GM18867 (cell line): ENCODE results near the gene DDAH1.

Source experiments
- ATAC-seq: cut with Tn5 transposase; IDR thresholded peaks from one replicate; pipeline ENCODE4 v1.9.1; 2021; ENCODE audit warnings: mild to moderate bottlenecking, moderate library complexity; ENCODE audit not compliant: unreplicated experiment

Gene DDAH1

DNA sequence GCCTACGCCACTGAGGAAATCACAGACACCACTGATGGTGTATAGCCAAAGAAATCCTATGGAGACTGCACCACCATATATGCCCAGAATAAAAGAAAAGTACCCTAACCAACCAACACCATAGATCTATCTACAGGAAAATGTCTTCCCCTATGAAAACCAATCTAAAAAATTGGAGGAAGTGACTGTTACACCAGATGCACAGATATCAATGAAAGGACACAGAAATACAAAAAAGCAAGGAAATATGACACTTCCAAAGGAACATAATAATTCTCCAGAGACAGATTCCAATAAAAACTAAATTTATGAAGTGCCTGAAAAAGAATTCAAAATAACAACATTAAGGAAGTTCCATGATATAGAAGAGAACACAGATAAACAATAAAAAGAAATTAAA is 131.8 kb downstream of the DDAH1 start:
- ATAC-seq, result no peak

DNA sequence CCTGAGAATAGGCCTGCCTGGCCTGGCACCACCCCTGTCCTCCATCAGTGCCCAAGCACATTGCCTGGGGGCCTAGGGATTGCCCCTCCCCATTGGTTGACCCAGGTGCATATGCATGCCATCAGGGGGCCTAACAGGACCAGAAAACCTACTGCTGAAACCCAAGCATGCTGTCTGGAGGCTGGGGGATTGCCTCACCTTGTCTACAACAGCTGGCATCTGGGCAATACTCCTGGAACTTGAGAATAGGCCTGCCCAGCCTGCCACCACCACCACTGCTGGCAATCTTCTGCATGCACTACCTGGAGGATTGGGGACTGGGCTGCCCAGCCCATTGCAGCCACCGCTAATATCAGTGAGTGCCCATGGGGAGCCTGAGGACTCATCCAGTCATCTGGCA is 132.4 kb downstream of the DDAH1 start:
- no peak for ATAC-seq

DNA sequence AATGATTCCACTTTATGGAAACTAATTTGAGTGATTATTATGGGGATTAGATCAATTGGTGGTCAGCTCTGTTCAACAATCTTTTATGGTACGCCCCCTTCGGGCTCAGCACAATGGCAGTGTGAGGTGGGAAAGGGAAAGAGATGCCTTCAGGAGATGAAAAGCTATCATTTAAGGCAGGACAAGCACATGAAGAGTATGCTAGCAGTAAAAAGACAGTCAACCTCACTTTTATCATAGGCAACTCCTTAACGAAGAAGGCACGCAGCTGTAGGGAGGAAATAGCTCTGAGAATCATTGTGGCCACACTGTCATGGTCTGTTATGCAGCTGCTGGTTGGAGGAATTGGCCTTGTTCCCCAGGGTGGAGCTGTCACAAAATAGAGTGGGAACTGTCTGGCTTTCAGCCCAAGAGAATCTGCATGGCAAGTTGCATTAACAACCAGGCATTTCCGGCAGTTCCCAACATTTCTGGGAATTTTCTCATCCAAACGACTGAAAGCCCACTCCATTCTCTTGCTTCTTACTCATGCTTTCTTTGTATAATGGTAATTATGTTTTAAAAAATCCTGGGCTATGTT is 134.2 kb downstream of the DDAH1 start:
- ATAC-seq, result no peak

DNA sequence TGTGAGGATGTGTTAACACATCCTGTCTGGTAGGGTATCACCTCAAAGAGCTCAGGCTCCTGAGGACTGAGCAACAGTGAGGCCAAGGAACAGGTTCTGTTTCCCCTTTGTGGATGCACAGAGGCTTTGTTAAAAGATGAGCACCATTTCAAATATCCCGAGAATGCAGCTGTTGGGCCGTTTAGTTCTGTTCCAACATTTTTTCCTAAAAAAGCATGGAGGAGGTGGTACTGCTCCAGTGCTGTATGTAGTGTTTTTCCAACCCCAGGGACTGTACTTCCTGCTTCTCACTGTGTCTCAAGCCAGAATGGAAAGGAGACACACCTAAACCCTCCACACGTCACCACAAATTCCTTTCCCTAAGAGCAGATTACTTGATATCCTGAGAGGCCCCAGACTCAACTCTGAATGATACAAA is 134.7 kb downstream of the DDAH1 start:
- ATAC-seq, result no peak

DNA sequence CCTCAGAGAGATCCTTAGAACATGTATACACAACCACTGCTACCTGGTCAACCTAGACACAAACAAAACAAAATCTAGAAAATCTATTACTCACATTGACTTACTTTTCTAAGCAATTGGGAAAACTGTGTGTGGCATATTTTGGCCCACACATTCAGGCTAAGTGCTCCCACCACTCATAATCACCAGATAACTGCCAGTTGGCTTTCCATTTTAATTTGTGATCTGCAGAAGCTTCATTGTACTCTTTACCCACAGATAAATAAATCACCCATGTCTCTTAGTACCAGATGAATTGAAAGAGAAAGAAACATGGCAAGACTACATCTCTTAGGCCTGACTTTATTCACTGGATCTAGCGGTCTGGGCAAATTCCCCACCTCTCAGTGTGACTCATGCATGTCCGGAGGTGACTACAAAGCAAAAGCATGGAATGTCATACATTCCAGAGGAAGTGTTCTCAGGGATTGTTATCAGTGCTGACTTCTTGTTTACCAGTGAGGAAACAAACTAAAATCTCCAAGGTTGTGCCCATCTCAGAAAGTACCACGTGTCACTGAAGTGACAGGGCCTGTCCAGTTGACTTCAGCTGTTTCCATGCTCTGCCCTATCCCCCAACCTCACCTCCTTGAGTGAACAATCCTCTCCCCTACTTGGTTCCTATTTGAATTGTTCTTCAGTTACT is 136.1 kb downstream of the DDAH1 start:
- ATAC-seq, result no peak

DNA sequence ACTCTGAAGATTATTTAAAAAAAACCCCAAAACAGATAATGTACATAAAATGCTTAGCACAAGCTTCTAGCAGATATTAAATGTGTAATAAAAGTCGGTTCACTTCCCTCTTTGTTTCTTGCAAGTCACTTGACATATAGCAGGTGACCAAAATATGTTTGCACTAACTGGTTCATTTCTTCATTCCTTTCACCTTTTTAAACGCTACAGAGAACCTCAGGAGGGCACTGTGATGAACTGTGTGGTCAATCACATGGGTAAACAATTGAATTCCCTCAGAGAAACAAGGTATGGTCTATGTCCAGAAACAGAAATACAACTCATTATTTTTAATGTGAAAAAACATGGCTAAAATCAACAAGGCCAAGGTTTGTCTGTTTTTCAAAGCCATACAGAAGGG is 137.2 kb downstream of the DDAH1 start:
- no peak for ATAC-seq

DNA sequence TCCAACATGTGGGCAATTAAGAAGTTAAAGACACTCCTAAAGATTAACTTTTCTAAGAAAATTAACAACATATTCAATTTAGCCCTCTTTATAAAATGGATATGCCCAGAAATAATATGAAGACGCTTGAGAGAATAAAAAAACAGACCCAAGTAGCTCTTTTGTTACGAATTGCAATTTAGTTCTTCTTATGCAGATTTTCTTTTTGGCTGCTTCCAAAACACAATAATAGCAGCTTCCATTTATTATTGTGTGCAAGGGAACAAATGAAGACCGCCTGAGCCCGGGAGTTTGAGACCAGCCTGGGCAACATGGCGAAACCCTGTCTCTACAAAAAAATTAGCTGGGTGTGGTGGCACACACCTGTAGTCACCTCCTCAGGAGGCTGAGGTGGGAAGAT is 138.1 kb downstream of the DDAH1 start:
- ATAC-seq, result no peak

DNA sequence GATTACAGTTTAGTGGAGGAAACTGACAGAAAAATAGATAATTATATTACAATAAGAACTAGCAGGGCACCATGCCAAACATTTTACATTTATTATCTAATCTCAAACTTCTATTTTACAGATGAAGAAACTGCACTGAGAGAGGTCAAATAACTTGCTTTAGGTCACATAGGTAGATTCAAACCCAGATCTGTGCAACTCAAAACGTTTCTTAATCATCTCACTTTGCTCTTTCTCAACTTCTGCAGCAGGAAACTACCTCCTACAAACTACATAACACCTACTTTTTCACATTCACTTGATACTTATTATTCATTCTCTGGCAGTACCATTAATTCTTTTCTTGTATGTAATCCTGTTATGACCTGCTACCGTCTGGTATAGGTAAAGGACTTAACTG is 138.6 kb downstream of the DDAH1 start:
- ATAC-seq, result no peak

DNA sequence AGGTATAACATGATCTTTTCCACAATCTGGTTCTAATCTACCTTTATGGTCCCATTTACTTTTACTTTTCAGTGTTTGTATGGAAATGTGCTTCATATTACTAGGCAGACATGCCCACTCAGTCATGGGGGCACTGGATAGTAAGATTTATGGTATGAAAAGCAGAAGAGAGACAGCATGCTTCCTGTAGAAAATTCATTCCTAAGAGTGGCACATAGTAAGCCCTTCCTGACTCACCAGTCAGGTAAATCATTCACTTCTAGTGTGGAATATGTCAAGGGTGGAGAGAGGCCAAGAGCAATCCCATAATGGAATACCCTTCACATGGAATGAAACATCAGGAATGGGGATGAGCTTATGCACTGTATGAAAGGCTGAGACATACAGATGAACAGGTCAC is 139.0 kb downstream of the DDAH1 start:
- ATAC-seq, result no peak

DNA sequence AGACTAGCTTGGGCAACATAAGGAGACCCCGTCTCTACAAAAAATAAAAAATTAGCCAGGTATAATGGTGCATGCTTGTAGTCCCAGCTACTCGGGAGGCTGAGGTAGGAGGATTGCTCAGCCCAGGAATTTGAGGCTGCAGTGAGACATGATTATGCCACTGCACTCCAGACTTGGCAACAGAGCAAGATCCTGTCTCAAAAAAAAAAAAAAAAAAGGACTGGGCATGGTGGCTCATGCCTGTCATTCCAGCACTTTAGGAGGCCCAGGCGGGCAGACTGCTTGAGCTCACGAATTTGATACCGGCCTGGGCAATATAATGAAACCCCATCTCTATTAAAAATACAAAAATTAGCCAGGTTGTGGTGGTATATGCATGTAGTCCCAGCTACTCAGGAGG is 141.2 kb downstream of the DDAH1 start:
- ATAC-seq, result no peak

DNA sequence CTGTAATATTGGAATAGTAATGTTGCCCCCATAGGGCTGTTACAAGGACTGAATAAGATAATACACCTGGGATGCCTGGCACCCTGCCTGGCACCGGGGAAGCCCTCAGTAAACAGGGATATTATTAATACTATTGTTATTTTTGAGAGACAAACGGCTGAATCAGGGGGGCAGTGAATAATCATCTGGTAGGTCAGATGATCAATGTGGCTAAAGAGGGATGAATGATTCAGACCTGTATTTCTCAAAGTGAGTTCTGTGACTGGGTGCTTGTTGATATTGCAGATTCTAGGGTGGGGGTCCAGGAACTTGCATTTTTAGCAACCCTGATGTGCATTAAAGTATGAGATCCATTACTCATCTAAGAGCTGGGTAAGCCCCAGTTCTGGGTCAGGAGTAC is 142.3 kb downstream of the DDAH1 start:
- no peak for ATAC-seq

DNA sequence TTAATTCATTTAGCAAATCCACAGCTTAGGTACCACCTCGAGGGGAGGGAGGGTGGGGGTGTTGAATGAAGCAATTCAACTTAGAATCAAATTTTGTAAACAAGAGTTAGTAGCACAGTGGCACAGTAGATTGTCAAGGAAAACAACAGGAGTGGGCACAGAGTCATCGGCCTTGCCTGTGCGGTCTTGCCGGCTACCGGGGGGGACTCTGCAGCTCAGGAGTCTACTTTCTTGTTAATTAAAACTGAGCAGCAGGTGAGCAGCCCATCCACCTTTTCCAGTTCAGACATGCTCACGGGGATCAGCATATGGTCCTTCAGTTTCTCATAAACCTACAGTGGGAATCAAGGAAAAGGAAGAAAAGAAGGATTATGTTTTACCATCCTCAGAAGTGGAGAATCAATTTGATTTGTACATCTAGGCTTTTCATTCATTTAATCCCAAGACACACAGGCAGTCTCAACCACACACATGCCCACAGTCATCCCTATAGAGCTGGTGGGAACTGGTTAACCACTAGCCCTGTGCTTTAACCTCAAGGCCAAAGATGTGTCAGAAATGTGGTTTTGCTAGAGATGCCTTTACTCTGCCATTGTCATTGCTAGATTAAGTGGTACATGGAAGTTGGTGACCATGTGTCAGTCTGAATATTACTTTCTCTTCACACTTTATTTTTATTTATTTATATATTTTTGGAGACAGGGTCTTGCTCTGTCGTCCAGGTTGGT is 143.6 kb downstream of the DDAH1 start:
- peak; percentile 85 for ATAC-seq

DNA sequence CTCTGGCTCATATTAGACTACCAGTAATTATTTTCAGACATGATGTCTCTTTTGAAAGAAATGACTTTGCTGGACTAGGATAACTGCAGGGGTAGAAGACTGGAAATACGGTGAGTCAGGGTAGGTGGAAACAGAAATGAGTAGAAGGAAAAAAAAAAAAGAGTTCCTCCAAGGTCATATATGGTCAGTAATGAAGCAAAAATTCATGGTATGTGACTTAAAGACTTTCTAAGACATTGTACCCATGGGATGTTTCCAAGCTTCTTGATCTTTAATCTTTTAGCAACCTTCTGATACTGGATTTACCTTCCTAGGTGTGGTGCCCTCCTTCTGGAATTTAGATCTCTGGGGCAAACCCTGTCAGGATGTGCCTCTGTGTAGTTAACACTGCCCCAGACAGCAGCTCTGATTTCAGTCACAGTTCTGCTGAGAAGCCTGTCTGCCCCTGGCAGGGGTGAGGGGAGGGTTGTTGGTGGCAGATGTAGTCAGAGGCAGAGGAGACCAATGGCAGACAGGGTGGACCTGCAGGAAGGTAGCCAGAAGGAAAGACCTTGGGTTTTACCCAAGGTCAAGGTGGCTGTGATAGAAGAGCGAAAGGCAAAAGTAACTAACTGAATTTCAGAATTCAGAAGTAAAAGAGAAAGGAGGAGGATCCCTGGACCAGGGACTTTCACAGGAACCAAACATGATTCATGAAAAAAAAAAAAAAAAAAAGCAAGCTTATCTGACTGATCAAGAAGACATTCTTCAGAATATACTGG is 144.4 kb downstream of the DDAH1 start:
- no peak for ATAC-seq

DNA sequence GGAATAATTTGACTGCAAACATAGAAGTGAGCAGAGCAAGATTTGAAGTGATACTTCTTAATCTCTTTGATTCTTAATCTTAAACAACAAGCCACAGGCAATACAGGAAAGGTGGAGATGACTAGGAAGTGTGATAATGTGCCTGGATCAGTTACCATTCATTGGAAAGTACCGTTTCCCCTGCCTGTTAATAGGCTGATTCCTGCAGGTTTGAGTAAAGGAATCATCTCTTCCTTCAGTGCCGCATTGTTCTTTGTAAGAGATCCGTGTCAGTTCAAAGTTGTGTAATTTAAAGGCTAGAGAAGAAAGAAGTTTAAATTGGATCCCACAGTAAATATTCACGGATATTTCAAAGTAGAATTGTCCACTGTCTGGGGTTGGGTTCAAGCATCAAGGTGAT is 145.0 kb downstream of the DDAH1 start:
- no peak for ATAC-seq

DNA sequence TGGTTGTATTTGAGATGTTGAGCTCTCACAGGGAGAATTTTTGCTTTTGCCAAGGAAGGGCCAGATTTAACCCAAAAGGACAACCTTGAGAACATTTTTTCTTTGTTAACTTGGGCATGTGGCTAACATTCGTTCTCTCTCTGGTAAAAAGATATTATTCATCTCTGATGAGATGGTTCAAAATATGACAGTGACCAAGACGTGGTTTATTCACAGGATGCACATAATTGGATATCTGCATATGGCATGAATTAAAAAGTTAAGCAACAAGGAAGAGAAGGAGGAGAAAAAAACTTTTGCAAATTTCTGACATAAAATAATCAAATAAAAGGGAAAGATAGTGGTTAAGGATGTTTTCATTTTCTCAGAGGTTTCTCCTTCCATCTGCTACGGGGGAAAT is 145.5 kb downstream of the DDAH1 start:
- no peak for ATAC-seq

DNA sequence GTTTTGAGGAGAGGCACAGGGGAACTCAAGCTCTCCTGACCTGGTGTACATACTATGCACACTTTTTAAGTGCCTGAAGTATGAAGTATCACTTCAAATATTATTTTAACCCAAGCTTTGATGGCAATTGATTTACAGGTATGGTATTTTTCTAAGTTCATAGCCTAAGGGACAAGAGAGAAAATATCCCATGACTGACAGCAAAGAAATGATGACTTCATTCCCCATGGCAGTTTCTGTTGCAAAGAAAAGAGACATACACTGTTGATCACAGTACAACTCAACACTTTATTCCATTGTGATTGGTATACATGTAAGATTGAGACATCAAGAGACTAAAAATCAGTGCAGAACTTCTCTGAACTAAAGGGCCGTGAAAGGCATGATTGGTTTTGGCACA is 146.7 kb downstream of the DDAH1 start:
- no peak for ATAC-seq

DNA sequence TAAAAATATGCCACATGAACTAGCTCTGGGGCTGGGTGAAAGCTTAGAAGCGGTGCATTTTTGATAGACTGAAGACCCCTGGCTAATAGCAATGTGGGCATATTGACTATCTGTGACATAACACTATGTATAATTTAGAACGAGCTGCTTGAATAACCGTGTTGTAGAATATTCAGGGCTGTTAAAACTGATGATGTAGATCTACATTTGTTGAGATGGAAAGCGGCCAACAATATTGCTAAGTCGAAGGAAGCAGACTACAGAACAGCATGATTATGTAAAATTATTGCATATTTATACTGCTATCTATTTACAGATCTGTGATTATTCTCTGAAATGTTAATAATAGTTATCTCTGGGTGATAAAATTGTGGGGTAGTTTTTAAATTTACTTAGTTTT is 147.4 kb downstream of the DDAH1 start:
- no peak for ATAC-seq

DNA sequence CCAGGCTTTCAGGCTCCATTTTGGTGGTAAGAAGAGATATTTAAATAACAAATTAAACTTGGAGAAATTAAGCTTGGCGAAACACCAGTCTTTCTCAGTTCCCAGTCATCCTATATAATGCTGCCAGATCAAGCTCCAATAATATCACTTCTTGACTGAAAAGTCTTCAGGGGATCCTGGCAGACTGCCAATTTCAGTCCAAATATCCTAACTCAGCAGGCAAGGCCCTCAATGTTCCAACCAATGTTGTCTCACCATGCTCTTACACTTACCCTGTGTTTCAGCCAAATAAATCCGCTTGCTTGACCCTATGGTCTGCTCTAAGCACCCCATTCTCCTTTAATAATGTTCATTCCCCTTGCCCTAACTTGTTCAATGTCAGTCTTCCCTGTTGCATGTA is 148.6 kb downstream of the DDAH1 start:
- ATAC-seq, result no peak

DNA sequence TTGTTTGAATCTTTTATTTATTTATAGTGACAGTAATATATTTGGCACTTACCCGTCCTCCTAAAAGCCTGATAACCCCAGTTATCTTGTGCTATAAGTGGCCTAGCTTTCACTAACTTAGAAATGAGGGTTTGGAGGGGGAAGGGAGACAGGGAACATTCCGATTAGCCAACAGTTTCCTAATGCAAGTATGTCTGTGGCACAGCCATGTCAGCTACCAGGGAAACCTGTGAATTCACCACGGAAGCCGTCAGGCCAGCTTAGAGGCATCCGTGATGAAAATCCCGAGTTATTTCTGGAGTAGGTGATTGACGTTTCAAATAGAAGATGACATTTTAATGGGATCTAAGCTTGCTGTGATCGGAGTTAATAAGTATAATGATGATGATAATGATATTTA is 149.2 kb downstream of the DDAH1 start:
- no peak for ATAC-seq

DNA sequence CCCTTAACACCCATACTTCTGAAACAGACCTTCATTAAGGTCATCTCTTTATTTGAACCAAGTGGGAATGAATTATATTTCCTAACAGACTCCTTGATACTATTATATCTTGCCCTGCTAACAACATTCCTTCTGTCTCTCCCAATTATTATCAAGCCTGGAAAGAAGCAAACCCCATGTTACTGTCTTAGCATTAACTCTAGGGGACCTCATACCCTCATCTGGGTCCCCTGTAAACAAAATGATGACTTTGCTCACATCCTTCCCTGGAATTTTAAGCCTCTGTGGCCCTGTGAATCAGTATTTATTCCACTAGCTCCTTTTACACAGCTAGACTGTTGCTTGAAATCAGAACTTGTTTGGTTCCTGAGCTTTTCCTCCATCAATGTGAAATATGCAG is 150.2 kb downstream of the DDAH1 start:
- no peak for ATAC-seq

DNA sequence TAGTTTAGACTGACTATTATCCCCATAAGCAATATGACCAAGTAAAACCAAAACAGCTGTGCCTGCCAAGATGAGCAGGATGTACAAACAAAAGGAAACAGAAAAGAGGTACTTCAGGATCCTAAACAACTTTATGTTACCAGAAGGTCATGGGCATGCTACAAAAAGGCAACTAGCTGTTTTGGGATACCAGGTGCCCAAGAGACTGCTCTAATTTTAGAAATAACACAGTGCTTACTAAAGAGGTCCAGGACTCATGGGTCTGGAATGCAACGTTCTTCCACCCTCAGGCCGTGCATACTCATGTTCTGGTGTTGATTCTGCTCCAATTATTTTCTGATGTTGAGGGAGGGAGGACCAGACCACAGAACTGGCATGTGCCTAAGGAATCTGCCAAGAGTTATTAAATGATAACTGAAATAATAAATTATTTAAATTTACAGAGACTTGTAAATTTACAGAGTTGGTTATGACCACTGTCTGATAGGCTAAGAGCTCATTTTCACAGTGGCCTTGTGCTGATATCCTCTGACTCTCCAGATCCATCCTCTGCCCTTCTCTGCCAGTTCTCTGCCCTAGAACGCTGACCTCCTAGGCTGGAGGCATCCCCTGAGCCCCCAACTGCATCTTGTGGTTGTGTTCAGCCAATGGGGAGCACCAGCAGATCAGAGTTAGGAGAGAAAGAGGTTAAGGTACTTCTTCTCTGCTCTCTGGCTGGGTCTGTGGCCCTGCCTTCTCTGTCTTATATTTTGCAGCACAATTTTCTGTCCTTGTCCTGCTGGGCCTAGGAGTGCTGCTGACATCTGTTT is 150.9 kb downstream of the DDAH1 start:
- ATAC-seq, result no peak
